H1 (cell line): Measurements from ENCODE around the gene MTFMT.

ENCODE experiments used
- CHD2 ChIP-seq: IDR thresholded peaks from 2 replicates; pipeline ENCODE4 v1.6.1; 2012; ENCODE audit warnings: low read length, improper control_type of control experiment
- CTBP2 ChIP-seq: IDR thresholded peaks from 2 replicates; pipeline ENCODE4 v1.7.0; 2011; ENCODE audit warnings: borderline replicate concordance, mild to moderate bottlenecking, moderate library complexity, mixed read lengths, low read length; ENCODE audit not compliant: insufficient read depth, insufficient read length
- EP300 ChIP-seq, 2 experiments: IDR thresholded peaks; 1 replicate in 1 of 2; 2 replicates in 1 of 2; pipeline ENCODE4 v1.6.1; 2011 to 2012; ENCODE audit warnings: low read depth in 2 of 2, low read length in 2 of 2, mild to moderate bottlenecking in 2 of 2, borderline replicate concordance in 1 of 2, inconsistent platforms in 1 of 2, moderate library complexity in 1 of 2
- EZH2 ChIP-seq: fragments of 200-600 bp; sonication (generic); IDR thresholded peaks from 2 replicates; pipeline ENCODE4 v1.7.1; 2012; ENCODE audit warnings: low read depth, mild to moderate bottlenecking, moderate library complexity, low read length, inconsistent platforms; ENCODE audit not compliant: severe bottlenecking
- HDAC6 ChIP-seq: IDR thresholded peaks from one replicate; pipeline ENCODE4 v1.7.1; 2012; ENCODE audit warnings: low read depth, mild to moderate bottlenecking, inconsistent platforms, low read length, moderate library complexity
- KDM1A ChIP-seq: fragments of 200-600, 300-600 bp; sonication (generic); IDR thresholded peaks from 2 replicates; pipeline ENCODE4 v1.7.1; 2016; ENCODE audit warnings: mild to moderate bottlenecking, low read length, borderline replicate concordance
- KDM4A ChIP-seq: IDR thresholded peaks from one replicate; pipeline ENCODE4 v1.7.1; 2012; ENCODE audit warnings: low read depth, mild to moderate bottlenecking, moderate library complexity, low read length, inconsistent platforms; ENCODE audit not compliant: severe bottlenecking
- POLR2A ChIP-seq, 2 experiments: IDR thresholded peaks; 1 replicate in 1 of 2; 2 replicates in 1 of 2; pipeline ENCODE4 v1.6.1; 2011; ENCODE audit warnings: low read depth in 2 of 2, low read length in 2 of 2, mild to moderate bottlenecking in 2 of 2; ENCODE audit errors: control extremely low read depth in 1 of 2
- POLR2AphosphoS5 ChIP-seq: IDR thresholded peaks from 2 replicates; pipeline ENCODE4 v1.6.1; 2011; ENCODE audit warnings: low read depth, low read length
- RXRA ChIP-seq: IDR thresholded peaks from 2 replicates; pipeline ENCODE4 v1.6.1; 2011; ENCODE audit warnings: low read depth, mild to moderate bottlenecking, low read length, moderate library complexity; ENCODE audit not compliant: insufficient read depth
- SIN3A ChIP-seq, 2 experiments: IDR thresholded peaks in 1 of 2; conservative IDR thresholded peaks in 1 of 2; 2 replicates each; pipeline ENCODE4 v1.6.1; 2011 to 2012; ENCODE audit warnings: low read length in 2 of 2, improper control_type of control experiment in 1 of 2, low read depth in 1 of 2, mild to moderate bottlenecking in 1 of 2
- SP2 ChIP-seq: IDR thresholded peaks from 2 replicates; pipeline ENCODE4 v1.6.1; 2012; ENCODE audit warnings: mild to moderate bottlenecking, low read length, inconsistent platforms
- TF ChIP-seq, protein P1 (sequence below), 3 experiments: IDR thresholded peaks; 1 replicate in 2 of 3; 2 replicates in 1 of 3; pipeline versions ENCODE4 v1.5.1 to v1.6.1; 2011; ENCODE audit warnings: low read length in 3 of 3, mild to moderate bottlenecking in 3 of 3, inconsistent platforms in 2 of 3, low read depth in 1 of 3, moderate library complexity in 1 of 3; ENCODE audit not compliant: insufficient read depth in 1 of 3; ENCODE audit errors: control extremely low read depth in 1 of 3

DNA sequence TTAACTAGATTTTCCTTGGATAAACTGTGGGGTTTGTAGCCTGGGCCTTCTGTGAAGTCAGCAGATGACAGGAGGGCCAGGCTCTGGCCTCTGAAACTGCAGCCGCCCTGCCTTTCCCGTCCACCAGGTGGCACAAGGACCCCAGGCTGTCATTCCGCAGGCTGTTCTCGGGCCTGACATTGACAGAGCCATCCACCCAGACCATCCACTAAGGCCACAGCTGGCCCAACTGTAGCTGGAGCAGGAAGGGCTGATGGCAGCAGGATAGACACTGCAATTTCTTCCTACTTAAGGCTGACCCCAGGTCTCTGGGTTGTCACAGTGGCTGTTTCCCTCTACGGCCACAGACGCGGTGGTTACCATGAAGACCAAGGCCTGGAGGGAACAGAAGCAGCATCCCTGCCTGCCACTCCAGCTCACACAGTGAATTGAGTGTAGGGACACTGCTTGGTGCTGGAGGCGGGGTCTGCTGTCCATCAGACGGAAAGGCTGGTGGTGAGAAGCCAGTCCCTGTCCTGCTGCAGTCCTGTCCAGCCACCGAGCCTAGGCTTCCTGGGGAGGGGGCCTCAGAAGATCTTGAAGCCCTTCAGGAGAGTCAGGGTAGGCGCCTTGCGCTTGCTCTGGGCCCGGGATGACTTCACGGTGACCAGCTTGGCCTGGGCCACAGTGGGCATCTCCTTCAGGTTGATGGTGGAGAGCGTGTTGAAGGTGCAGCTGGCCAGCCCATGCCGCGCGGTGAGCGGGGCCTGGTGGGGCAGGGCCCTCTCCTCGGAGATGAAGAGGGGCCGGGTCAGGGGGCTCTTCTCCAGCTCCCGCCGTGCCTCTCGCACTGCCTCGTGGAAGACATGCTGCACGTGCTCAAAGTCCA is 25.1 kb upstream of the MTFMT start:
- TF ChIP-seq EP300 (IDR thresholded peaks at IDR 0.05; ENCODE audit: borderline replicate concordance in 1 of 2, low read depth in 2 of 2, low read length in 2 of 2) (no peak), POLR2A (IDR thresholded peaks at IDR 0.05; ENCODE audit: control extremely low read depth in 1 of 2, low read depth in 2 of 2, low read length in 2 of 2) (no peak), KDM1A (no peak), RXRA (no peak), POLR2AphosphoS5 (no peak), EZH2 (no peak), CTBP2 (no peak), SIN3A (conservative IDR thresholded peaks at IDR 0.05 in 1 of 2, IDR thresholded peaks at IDR 0.05 in 1 of 2; ENCODE audit: low read depth in 1 of 2, low read length in 2 of 2) (peak; percentile 93 to 98; a peak in 3 of 4 replicates), SP2 (no peak), KDM4A (no peak), CHD2 (no peak), HDAC6 (no peak)
- TF ChIP-seq, protein P1, sequence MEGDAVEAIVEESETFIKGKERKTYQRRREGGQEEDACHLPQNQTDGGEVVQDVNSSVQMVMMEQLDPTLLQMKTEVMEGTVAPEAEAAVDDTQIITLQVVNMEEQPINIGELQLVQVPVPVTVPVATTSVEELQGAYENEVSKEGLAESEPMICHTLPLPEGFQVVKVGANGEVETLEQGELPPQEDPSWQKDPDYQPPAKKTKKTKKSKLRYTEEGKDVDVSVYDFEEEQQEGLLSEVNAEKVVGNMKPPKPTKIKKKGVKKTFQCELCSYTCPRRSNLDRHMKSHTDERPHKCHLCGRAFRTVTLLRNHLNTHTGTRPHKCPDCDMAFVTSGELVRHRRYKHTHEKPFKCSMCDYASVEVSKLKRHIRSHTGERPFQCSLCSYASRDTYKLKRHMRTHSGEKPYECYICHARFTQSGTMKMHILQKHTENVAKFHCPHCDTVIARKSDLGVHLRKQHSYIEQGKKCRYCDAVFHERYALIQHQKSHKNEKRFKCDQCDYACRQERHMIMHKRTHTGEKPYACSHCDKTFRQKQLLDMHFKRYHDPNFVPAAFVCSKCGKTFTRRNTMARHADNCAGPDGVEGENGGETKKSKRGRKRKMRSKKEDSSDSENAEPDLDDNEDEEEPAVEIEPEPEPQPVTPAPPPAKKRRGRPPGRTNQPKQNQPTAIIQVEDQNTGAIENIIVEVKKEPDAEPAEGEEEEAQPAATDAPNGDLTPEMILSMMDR (IDR thresholded peaks at IDR 0.05; ENCODE audit: control extremely low read depth in 1 of 3, insufficient read depth in 1 of 3, low read depth in 1 of 3, low read length in 3 of 3) = peak; percentile 95 to 97 (median 97)
